Right renal cortex interstitium (tissue), 3 donors: Measurements from ENCODE around the gene SSTR5. TPM values are rescaled to one million over a fixed set of nuclear protein-coding genes. Genes with fewer than 3 reads are reported as not detected.
"Not testable (repeated sequence)": the region's sequence is repeated elsewhere in the genome, so short reads cannot be mapped to it uniquely, and the experiment has no call there.

Experiments
- DNase-seq, 3 donors: peaks; one replicate each; pipeline ENCODE4 v3.0.0-alpha.2; 2013; ENCODE audit warnings: low read depth in 3 of 3, low spot score in 2 of 3
- polyA plus RNA-seq, 3 donors: library from polyadenylated mRNA; unstranded; fragments of 120-200 nt; gene quantifications; one replicate each; pipeline ENCODE4 v1.2.1, GENCODE V29; 2013; ENCODE audit not compliant: insufficient read length in 3 of 3

Gene SSTR5
- polyA plus RNA-seq = under 1 TPM in 2 of 3 donors, not detected in 1; 0.18 to 0.21 TPM

DNA sequence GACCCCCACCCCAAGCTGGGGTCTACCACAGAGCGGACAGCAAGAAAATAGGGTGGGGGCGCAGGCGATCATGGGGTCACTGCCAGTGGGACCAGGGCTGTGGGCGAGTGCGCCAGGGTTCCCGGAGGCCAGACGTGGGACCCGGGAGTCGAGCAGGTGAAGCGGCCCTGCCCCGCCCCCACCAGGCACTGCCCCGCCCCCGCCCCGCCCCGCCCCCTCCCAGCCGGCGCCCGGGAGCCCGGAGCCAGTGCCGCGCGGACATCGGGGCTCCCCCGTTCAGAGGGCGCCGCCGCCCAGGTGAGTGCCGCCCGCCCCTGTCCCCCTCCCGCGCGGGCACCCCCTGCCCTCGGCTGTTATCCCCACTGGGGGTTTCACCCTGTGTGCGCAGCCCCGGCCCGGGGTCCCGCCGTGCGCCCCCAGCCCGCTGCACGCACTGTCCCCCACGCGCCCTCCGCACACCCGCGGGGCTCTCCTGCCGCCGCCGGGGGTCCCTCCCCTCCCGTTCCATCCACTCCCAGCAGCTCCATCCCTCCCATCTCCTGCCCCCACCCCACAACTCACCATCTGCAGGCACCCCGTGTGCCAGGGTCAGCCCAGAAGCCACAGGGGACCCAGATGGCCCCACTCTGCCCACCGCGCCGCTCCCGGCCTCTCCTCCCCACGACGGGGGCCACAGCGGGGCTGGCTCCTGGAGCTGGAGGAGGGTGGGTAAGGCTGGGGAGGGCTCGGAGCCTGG lies at the start of gene SSTR5:
Gene SSTR5 (plus strand): TSS at position 222 of the 736 bp plus-strand sequence. CDS start 6,122 bp downstream, outside the sequence.
- no peak for DNase-seq

DNA sequence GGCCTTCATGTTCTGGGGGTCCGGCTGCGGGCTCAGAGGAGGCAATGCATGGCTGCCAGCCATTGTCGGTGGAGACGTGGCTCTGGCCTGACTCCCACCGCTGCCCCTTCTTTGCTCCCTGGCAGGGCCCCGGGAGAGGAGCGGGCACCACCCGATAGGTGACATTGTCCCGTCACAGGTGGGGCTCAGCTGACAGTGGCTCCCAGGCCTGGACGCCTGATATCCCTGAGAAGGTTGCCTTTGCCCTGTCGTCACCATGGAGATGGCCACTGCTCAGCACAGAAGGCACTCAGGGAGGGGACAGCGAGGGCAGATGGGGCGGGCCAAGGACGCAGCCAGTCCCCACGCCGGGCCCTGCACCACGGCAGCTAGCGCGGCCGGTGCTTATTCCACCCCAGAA lies 48.4 kb upstream of the SSTR5 start:
- DNase-seq = no peak

DNA sequence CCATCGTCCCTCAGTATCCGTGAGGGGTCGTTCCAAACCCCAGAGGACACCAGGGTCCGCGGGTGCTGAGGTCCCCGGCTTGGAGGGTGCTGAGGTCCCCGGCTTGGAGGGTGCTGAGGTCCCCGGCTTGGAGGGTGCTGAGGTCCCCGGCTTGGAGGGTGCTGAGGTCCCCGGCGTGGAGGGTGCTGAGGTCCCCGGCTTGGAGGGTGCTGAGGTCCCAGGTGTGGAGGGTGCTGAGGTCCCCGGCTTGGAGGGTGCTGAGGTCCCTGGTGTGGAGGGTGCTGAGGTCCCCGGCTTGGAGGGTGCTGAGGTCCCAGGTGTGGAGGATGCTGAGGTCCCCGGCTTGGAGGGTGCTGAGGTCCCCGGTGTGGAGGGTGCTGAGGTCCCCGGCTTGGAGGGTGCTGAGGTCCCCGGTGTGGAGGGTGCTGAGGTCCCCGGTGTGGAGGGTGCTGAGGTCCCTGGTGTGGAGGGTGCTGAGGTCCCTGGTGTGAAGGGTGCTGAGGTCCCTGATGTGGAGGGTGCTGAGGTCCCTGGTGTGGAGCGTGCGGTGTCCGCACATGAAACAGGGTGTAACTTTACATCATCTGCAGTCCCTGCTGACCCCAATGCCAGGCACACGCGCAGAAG lies 47.3 kb upstream of the SSTR5 start:
- DNase-seq = not testable (repeated sequence)

DNA sequence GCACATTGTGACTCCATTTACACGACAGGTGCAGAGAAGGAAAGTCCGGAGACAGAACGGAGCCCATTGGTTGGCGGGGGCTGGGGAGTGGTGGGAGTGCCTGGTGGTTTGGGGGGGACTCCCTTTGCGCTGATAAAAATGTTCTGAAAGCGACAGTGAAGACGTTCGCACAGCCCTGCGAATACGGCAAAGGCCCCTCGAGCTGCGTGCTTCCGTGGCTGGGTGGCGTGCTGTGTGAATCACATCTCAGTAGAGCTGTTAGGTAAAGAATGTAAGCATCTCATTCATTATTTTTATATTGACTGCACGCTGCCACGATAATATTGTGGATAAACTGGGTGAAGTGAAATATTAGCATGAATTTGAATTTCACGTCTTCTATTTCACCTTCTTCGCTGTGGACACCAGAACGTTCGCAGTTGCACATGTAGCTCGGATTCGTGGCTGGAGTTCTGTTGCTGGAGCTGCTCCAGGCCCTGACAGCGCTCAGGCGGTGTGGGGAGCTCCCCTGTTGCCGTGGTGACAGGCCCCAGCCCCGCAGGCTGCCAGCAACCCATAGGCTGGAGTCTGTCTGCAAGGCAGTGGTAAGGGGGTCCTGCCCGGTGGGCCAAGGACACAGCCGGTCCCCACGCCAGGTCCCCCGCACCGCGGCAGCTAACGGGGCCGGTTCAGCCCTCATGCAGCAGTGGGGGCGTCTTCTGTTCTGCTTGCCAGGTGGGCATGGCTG lies 46.3 kb upstream of the SSTR5 start:
- DNase-seq = no peak

DNA sequence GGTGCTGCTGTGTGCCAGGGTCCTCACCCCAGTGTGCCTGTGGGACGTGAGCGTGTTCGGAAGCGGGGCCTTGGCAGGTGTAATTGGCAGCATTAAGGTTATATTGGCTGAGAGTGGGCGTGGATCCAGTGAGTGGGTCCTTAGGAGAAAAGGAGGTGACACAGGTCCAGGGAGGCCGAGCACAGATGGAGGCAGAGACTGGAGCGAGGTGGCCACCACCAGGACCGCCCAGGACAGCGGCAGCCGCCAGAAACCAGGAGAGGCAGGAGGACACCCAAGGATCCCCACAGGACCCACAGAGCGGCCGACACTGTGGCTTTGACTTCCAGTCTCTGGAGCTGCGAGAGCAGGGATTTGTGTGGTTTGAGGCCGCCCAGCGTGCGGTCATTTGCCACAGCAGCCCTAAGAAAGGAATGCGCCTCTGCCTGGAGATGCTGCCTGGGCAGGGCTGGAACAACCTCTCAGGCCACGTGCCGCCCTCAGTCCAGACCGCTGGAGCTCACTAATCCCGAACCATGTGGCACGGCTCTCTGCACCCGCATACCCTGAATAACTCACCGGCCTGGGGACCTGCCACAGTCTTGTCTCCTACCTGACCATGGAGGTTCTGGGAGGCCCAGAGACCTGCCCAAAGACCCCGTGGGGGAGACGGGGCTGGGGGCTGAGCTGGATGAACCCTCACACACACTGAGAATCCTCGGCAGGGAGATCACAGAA lies 45.6 kb upstream of the SSTR5 start:
- no peak for DNase-seq

DNA sequence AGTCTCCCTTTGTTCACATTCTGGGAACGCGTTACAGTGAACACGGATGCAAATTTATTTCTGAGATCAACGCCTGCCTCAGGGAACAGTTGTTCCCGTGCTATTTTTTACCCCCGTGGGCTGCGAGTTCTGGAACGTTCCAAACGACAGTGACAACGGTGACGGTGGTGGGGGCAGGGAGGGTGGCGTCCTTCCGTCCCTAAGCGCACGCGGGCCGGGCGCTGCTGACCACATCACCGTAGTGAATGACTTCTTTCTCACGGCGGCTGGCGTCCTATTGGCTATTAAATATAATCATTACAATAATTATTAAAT lies 45.1 kb upstream of the SSTR5 start:
- DNase-seq = no peak

DNA sequence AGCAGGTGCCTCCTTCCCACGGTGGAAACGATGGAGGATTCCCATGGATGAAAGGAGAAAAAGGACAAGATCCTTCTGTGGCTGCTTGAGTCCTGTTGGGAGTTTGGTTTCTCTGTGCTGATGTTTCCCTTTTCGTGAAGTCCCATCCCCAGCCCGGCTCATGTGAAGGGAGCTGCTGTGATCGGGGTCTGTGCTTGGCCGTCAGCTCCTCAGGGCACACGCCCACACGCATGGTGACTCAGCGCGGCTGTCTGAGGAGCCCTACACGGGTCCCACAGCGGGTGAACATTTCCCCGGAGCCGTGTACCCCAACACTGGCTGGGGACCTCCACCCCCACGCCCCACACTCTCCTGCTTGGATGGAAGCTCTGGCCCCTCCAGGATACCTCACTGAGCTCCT lies 44.5 kb upstream of the SSTR5 start:
- DNase-seq = no peak

DNA sequence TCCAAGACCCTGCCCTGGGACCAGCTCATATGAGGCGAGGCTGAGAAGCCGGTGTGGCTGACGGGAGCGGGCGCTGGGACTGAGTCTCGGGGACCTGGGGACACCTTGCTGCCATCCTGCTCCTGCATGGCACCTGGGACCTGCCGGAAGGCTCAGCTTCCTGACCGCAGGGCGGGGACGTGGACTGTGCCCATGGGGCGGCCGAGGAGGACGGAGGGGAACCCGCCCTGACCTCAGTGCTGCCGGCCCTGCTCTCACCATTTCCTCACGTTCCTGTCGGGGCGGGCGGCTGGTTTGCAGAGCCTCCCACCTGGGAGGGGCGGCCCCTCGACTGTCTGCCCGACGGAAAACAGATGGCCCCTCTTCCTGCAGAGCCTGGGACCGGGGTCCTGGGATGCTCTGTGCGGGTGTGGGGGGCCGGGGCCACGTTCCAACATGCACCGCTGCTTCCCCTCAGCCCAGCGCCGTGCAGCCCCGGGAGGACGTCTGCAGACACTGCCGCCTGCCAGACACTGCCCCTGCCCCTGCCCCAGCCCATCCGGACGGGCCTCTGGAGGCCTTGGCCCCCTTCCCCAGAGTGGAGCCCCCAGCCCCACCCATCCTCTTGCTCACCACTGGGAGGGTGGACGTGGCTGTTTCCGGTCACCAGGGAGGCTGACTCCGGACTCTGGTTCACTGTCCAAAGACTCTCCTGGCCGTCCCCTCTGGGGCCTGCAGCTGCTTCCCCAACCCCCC lies 43.9 kb upstream of the SSTR5 start:
- DNase-seq = no peak

DNA sequence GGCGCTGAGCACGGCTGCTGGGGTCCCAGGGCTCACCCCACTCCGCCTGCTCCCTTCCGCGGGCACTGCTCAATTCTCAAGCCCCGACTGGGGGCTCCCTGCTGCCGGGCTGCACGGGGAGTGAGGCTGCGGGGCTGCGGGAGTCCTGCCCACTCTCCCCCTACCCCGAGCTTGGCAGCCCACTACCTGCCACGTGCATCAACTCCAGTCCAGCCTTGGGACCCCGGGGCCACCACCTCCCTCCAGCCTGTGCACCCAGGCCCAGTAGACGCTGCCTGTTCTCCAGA lies 43.3 kb upstream of the SSTR5 start:
- DNase-seq = no peak

DNA sequence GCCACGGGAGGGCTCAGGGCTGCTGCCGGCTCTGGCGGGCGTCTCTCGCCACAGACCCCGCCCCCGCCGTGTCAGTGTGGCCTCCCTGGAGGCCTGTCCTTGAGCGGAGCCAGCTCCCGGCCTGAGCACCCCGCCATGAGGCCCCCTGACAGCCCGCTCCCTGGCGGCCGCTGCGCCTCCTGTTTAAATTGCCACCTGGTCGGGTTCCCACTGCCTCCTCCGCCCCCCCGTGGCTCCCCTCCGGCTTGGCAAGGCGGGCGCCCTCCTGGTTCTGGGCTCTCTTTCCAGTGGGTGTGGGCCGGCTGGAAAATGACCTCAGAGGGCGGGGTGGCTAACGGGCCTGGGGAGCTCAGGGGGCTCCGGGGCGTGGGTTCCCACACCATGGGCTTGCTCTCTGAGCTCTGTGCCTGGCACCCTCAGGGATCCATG lies 42.1 kb upstream of the SSTR5 start:
- no peak for DNase-seq

DNA sequence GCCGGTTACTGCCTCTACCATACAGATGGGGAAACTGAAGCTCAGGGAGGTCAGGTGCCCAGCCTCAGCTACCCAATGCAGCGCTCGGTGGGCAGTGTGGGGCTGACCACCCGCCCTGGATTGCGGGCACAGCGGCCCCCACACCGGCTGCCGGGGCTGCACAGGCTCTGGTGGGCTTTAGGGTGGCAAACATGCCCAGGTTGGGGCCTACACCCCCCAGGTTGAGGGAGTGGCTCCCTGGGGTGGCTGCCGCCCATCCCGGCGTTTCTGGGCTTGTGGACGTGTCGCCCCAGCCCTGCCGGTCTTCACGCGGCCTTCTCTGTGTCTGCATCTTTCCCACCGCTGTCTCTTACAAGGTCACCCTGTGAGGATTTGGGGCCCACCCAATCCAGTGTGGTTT lies 40.9 kb upstream of the SSTR5 start:
- DNase-seq = no peak

DNA sequence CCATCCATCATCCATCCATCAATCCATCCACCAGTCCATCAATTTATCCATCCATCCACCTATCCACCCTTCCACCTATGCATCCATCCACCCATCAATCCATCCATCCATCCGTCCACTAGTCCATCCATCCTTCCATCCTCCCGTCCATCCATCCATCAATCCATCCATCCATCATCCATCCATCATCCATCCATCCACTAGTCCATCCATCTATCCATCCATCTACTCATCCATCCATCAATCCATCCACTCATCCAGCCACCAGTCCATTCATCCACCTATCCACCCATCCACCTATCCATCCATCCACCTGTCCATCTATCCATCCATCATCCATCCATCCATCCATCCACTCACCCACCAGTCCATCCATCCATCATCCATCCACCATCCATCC lies 39.9 kb upstream of the SSTR5 start:
- DNase-seq = no peak

DNA sequence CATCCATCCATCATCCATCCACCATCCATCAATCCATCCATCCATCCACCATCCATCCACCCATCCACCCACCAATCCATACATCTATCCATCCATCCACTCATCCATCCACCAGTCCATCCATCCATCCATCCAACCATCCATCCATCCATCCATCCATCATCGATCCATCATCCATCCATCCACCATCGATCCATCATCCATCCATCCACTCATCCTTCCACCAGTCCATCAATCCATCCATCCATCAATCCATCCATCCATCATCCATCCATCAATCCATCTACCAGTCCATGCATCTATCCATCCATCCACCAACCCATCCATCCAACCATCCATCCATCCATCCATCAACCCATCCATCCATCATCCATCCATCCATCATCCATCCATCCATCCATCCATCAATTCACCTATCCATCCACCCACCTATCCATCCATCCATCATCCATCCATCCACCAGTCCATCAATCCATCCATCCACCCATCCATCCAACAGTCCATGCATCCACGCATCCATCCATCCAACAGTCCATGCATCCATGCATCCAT lies 39.3 kb upstream of the SSTR5 start:
- DNase-seq = no peak

DNA sequence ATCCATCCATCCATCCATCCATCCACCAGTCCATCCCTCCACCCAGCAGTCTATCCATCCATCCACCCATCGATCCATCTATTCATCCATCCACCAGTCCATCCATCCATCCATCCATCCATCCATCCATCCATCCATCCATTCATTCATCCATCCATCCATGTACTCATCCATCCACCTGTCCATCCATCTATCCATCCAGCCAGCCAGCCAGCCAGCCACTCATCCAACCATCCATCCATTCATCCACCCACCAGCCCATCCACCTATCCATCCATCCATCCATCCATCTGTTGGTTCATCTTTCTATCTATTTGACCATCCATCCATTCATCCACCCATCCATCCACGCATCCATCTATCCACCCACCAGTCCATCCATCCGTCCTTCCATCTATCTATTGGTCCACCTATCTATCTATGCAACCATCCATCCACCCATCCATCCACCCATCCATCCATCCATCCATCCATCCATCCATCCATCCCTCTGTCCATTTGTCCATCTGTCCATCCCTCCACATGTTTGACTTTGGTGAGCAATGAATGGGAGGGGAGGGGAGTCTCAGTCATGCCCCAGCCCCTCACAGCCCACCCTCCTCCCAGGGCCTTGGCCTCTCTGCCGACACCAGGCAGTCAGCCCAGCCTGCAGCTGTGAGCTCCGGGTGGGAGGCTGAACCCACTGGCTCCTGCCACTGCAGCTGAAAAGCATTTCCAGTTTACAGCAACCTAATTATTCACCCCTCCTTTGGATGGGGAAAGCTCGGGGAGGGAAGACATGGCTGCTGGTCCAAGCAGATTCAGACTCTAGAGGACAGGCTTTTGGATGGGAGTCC lies 38.1 kb upstream of the SSTR5 start:
- no peak for DNase-seq

DNA sequence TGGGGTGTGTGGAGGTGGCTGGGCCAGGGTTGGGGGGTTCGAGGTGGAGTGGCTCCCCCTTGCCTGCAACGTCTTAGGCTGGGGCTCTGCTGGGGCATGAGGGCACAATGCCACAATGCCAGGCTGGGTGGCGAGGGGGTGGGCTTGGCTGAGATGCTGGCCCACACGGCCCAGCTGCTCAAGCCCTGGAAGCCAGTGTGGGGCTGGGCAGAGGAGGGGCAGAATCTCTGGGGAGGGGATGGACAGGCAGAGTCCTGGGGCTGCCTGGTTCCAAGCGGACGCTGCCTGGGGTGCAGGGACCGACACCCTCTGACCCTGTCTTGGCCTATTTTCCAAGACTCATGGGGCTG lies 37.5 kb upstream of the SSTR5 start:
- DNase-seq = no peak

DNA sequence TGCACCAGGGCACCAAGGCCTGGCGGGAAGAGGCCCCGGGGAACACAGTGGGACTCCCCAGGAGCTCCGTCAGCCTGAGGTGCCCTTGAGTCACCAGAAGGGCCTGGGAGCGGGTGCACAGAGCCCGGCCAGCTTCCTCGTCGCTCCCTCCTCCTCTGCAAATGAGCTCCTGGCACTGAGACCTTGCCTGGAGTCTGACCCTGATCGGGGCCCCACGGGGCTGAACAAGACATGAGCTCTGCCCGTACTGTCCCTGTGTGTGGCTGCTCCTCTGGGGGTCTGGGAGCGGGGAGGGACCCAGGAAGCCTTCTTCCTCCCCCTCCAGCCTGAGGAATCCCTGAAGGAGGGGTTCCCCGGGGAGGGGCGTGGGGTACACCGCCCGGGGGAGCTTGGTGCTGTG lies 36.4 kb upstream of the SSTR5 start:
- no peak for DNase-seq

DNA sequence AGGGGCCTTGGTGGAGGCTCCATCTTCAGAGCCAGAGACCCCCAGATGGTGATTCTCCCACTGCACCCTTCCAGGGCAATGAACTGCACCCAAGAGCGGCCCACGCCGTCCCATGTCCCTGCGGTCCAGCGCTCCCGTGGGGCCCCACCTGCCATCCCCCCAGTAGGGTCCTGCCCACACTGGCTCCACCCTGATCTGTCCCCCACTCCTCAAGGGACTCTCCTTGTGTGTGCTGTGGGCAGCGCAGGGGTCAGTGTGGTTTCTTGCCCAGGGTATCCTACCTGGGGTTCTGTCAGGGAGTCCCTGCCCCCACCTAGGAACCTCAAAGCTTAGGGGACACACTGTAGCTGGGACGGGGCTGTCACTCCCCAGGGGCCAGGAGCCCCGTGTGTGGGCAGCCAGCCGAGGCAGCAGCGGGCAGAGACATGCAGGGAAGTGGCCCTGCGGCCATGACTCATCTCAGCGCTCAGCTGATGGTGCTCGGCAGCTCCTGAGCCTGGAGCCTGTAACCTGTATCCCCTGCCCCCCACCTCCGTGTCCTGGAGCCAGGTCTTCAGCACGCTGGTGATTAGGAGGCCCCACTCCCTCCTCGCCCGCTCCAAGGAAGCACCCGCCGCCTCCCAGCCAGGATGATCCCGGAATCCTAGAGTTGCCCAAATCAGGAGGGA lies 35.7 kb upstream of the SSTR5 start:
- DNase-seq = no peak

DNA sequence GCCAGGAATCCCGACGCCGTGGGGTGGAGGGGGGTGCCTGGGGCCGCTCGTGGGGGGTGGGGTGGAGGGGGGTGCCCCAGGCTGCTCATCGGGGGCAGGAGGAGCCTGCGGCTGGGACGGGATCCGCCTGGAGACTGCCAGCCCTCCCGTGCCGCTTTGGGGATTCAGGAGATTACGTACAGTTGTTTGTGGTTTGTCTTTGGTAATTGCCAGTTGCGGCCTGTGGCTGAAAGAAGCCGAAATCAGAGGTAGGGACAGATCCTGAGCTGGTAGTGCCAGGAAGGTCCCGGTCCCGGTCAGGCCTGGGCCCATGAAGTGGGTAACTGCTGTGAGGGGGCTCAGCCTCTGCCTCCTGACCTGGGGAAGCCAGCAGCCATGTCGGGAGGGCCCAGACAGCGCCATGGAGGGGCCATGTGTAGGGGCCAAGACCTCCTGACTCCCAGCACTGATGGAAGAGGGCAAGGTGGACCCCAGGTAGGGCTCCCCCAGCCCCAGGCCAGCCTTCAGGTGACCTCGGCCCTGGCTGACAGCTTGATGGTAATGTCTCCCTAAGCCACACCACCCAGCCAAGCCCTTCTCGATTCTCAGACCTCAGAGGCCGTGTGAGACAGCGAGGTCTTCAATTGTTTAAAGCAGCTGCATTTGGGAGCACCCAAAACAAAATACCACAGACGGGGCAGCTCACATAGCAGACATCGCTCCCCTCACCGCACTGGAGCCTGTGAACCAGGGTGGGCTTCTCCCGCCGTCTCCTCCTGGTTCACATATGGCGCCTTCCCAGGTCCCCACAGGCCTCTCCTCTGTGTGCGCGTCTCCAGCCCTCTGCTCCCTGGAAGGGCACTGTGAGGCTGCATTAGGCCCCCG lies 34.9 kb upstream of the SSTR5 start:
- no peak for DNase-seq
